Stimulated activated CD8-positive, alpha-beta memory T cell treated with anti-CD3 and anti-CD28 coated beads, Interleukin-4, amount 100 ng/mL, for 1 hour (primary cell): ENCODE measurements around the gene HBM.
"Not testable (repeated sequence)": the region's sequence is repeated elsewhere in the genome, so short reads cannot be mapped to it uniquely, and the experiment has no call there.

Experiments used
- DNase-seq, 2 donors: peaks; one replicate each; pipeline ENCODE4 v3.0.0-alpha.2; 2020; ENCODE audit warnings: low read depth in 2 of 2, low spot score in 1 of 2

Gene HBM, protein sequence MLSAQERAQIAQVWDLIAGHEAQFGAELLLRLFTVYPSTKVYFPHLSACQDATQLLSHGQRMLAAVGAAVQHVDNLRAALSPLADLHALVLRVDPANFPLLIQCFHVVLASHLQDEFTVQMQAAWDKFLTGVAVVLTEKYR

DNA sequence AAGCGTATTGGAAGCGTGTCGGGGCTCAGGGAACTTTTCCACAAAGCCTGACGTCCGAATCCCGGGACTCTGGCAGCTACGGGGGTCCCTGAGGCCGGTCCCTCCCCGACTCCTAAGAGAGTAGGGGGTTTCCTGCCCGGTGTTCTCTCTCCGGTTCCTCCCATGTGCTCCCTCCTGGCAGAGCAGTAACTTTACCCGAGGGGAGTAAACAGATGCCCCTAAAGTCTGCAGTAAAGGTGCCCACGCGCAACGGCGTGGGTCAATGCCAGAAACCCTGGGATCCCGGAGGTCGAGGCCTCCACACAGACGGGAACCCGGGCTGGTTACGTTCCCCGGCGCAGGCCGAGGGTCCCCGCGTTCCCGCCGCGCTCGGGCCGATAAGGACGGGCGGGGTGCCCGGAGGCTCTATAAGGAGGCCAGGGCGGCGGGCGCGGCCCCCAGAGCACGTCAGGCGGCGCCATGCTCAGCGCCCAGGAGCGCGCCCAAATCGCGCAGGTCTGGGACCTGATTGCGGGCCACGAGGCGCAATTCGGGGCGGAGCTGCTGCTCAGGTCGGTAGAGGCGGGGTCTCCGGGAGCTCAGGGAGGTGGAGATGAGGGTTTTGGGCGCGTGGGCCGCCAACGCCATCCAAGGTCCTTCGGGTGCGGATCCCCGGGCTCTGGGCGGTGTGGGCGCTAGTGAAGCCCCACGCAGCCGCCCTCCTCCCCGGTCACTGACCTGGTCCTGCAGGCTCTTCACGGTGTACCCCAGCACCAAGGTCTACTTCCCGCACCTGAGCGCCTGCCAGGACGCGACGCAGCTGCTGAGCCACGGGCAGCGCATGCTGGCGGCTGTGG, at the start of gene HBM:
TSS of gene HBM (plus strand) at position 440 of the 836 bp plus-strand sequence. CDS start at position 460, 20 bp downstream.
- no peak for DNase-seq

DNA sequence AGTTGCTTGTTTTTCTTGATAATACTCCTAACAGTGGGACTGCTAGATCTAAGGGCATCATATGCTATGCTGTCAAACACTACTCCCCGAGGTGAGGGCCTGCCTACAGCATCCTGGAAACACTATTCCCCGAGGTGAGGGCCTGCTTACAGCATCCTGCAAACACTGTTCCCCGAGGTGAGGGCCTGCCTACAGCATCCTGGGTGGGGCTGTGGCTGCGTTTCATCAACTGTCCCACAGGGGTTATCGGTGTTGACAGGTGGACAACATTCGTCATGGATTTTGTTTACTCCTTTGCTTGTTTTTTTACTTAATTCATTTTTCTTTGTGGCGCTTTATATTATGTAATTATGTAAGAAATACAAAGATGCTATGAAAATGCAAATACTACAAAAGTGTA, 49.8 kb upstream of the HBM start:
- no peak for DNase-seq

- DNase-seq = peak; percentile 38 to 40
Measured at GRCh38 chr16:117379-118365, 48.1 kb upstream of the HBM start.

- no peak for DNase-seq
Measured at GRCh38 chr16:118857-119256, 46.9 kb upstream of the HBM start.

- no peak for DNase-seq
Measured at GRCh38 chr16:119295-119694, 46.5 kb upstream of the HBM start.

DNA sequence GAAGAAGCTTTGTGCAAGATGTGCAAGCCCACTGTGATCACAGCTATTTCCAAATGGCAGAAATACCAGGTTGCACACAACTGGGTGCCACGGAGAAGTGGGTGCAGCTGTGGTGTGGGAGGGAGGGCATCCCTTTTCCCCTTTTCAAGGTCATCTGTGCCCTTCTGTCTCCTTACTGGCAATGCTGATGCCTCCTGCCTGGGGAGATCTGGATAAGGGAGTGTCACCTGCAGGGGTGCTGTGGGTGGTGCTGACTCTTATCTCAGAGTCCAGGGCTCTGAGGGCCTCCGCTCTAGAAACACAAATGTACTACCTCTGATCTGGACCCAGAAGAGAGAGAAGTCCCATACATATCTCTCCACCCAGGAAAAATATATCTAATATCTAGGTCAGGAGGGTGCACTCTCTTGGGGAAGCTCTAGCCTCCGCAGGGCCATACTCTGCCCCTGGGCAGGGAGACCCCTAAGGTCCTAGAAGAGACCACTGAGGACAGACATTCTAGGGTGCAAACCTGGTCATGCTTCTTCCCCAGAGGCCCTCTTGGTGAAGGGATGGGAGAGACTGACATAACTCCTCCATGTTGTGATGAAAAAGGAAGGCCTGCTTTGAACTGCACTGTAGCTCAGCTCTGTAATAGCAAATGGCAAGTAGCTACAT, 45.8 kb upstream of the HBM start:
- DNase-seq = no peak

DNA sequence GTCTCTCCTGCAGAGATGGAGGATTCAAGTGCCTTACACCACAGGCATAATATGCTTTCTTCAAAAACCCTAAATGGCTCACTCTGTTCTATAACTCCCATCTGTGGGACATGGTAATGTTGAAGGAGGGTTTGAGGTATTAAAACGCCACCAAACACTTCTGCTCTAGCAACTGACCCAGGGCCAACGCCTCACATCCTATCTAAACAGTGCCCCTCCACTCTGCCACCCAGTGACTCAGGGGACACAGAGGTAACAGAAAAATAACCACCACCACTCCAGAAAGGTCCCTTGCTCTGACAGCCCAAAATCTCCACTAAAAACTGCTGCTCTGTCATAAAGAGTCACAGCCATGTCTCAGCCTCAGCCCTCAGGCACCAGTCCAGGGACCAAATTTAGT, 45.0 kb upstream of the HBM start:
- DNase-seq = no peak

- DNase-seq = no peak
Measured at GRCh38 chr16:122361-122760, 43.4 kb upstream of the HBM start.

GRCh38 chr16:123558-124350, 42.0 kb upstream of the HBM start:
- not testable (repeated sequence) for DNase-seq

DNA sequence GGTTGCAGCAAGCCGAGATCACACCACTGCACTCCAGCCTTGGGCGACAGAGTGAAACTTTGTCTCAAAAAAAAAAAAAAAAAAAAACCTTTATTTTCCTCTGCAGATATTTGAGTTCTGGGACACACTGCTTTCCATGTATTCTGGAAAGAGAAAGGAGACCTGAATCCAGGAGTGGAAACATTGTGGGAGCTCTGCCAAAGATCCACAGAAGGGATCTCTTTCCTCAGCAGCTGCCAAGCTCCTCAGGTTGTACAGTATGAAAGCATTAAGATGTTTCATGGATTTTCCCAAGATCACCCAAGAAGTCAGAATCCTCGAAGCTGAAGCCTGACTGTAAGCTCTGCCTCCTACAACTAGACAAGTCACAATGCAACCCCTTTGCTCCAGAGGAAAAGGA, 40.8 kb upstream of the HBM start:
- DNase-seq = no peak

DNA sequence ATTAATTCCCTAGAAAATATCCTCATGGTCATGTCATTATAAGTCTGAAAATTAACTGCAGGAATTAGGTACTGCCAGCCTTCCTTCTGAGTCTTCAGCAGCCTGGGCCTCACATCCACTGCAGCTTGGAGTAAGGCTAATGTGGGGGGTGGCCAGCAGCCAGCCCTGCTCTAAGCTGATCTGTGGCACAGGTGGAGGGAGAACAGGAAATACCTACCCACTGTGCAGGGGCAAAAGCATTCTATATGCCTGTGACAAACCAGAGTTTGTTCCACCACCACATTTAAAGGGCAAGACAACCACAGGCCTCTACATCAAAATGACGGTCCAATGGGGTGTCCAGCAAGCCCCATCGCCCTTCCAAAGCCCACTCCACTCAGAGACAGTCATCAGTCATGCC, 36.7 kb upstream of the HBM start:
- no peak for DNase-seq

GRCh38 chr16:130533-131173, 35.1 kb upstream of the HBM start:
- no peak for DNase-seq

- DNase-seq = no peak
Measured at GRCh38 chr16:132120-132519, 33.7 kb upstream of the HBM start.

GRCh38 chr16:133716-134115, 32.1 kb upstream of the HBM start:
- DNase-seq = no peak

DNA sequence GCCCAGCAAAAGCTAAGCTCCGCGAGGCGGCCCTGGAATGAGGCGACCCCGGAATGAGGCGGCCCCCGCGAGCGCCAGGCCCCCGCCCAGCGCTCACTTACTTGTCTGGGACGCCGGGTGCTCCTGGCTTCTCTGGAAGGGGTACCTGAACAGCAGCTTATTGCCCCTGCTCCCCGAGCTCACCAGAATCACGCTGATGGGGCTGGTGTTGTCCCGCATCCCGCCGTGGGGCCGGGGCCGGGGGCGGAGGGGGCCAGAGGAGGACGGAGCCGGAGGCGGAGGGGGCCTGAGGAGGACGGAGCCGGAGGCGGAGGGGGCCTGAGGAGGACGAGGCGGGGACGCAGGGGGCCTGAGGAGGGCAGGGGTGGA, 27.7 kb upstream of the HBM start:
- no peak for DNase-seq

DNA sequence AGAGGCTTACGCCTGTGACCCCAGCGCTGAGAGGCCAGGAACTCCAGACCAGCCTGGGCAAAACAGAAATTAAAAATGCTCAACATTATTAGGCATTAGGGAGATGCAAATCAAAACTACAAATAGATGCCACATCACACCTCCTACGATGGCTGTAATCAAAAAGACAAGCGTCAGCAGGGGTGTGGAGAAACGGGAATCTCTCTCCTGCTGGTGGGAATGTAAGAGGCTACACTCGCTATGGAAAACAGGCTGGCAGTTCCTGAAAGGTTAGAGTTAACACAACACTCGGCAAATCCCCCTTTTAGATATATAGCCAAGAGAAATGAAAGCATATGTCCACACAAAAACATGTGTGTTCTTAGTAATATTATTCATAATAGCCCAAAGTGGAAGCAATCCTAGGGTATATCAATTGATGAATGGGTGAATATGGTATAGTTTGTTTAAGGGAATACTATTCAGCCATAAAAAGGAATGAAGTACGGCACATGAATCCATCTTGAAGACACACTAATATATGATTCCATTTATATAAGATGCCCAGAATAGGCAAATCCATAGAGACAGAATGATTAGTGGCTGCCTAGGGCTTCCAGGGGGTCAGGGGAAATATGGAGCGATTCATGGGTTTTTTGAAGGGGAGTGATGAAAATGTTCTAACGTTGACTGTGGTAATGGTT, 25.5 kb upstream of the HBM start:
- DNase-seq = no peak

DNA sequence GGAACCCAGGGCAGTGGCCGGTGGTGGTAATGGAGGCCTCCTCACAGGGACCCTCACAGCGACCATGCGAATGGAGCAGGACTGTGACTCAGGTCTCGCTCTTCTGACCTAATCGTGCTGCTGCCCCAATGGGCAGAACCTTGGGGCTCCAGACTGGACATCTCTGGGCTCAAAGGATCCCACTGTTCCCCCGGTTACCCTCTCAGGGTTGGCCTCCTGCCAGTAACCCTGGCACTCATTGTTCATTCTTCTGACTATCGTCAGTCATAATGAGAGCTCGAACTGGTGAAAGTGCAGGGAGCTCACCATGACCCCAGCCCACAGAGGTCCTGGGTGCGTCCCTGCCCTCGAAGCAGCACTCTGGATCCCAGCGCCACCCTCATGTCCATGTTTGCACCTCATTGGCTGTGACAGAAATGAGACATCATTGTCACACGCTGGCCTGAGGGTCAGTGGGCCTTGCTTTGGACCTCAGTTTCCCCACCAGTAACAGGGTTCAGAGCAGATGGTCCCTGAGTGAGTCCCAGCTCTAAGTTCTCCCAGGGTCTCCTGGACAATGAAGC, 23.3 kb upstream of the HBM start:
- DNase-seq = no peak

DNA sequence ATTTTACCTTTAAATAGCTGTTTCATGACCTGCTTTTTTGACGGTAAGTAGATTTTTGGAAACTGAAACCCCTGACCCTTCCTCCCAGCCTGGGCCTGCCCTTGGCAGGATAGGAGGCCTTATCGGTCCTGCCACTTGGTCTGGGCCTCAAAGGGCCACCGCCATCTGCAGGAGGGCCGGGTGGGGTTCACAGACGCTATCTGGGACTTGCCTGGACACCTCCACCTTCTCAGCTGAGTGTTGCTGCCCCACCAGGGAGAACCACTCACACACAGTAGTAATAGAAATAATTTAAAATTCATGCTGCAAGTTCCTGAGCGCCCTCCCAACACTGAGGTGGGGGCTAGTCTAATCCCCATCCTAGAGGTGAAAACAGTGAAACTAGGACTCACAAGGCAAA, 22.7 kb upstream of the HBM start:
- DNase-seq = no peak

- no peak for DNase-seq
Measured at GRCh38 chr16:143456-143855, 22.3 kb upstream of the HBM start.
